Gastroesophageal sphincter (tissue), 3 donors: ENCODE results near the gene TRIM25.

Source experiments
- EP300 ChIP-seq: sonication (generic); formaldehyde crosslinking; IDR thresholded peaks from one replicate; pipeline ENCODE4 v1.6.1; 2017; ENCODE audit warnings: antibody characterized with exemption, mild to moderate bottlenecking
- TF ChIP-seq, protein P1 (sequence below), 4 experiments: fragments of 200-600 bp in 2 of 4; fragments of 450-650 bp in 2 of 4; sonication (generic) in 1 of 4; IDR thresholded peaks; one replicate each; pipeline ENCODE4 v1.5.1; 2017 to 2019; ENCODE audit warnings: antibody characterized with exemption in 4 of 4, mild to moderate bottlenecking in 2 of 4, moderate library complexity in 2 of 4

DNA sequence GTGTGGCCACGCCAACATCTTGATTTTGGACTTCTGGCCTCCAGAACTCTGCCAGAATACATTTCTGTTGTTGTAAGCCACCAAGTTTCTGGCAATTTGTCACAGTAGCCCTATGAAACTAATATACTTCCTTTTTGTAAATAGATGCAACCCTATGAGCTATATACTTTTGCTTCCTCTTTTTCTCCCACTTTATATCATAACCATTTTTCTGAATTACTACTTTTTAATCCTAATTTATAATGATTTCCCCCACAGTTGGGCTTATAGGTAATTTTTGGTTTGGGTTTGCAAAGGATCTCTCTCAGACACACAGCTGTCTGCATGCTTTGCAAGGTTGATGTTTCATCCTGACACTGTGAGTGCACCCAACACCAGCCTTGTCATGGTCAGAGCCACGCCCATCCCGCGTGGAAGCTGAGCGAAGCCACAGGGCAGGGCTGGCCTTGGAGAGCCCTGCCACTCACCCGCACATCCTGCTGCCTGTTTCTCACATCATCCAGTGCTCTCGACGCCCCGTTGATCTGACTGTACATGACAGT is 5.8 kb downstream of the TRIM25 start:
- TF ChIP-seq, protein P1, sequence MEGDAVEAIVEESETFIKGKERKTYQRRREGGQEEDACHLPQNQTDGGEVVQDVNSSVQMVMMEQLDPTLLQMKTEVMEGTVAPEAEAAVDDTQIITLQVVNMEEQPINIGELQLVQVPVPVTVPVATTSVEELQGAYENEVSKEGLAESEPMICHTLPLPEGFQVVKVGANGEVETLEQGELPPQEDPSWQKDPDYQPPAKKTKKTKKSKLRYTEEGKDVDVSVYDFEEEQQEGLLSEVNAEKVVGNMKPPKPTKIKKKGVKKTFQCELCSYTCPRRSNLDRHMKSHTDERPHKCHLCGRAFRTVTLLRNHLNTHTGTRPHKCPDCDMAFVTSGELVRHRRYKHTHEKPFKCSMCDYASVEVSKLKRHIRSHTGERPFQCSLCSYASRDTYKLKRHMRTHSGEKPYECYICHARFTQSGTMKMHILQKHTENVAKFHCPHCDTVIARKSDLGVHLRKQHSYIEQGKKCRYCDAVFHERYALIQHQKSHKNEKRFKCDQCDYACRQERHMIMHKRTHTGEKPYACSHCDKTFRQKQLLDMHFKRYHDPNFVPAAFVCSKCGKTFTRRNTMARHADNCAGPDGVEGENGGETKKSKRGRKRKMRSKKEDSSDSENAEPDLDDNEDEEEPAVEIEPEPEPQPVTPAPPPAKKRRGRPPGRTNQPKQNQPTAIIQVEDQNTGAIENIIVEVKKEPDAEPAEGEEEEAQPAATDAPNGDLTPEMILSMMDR (IDR thresholded peaks at IDR 0.05), result no peak
- TF ChIP-seq EP300, result no peak
